Glutamatergic neuron (in vitro differentiated cells): Measurements from ENCODE around the gene PHLPP2. TPM values are rescaled to one million over a fixed set of nuclear protein-coding genes. Genes with fewer than 3 reads are reported as not detected.
"Not testable (repeated sequence)": the region's sequence is repeated elsewhere in the genome, so short reads cannot be mapped to it uniquely, and the experiment has no call there.

Source experiments
- DNase-seq: peaks from one replicate; pipeline ENCODE4 v3.0.0; 2022
- H3K27ac Mint-ChIP-seq: one replicate; pipeline ENCODE4 v1.8.0; 2020; ENCODE audit warnings: mild to moderate bottlenecking, mixed read lengths, inconsistent platforms; ENCODE audit not compliant: unreplicated experiment
- H3K27me3 Mint-ChIP-seq: one replicate; pipeline ENCODE4 v1.8.0; 2020; ENCODE audit warnings: mild to moderate bottlenecking, moderate library complexity, mixed read lengths, inconsistent platforms; ENCODE audit not compliant: unreplicated experiment
- H3K36me3 Mint-ChIP-seq: one replicate; pipeline ENCODE4 v1.8.0; 2020; ENCODE audit warnings: mild to moderate bottlenecking, mixed read lengths, inconsistent platforms; ENCODE audit not compliant: unreplicated experiment
- H3K4me1 Mint-ChIP-seq: one replicate; pipeline ENCODE4 v1.8.0; 2020; ENCODE audit warnings: mild to moderate bottlenecking, low read depth, mixed read lengths, inconsistent platforms; ENCODE audit not compliant: unreplicated experiment
- H3K4me3 Mint-ChIP-seq: one replicate; pipeline ENCODE4 v1.8.0; 2020; ENCODE audit warnings: mild to moderate bottlenecking, mixed read lengths, inconsistent platforms; ENCODE audit not compliant: unreplicated experiment
- H3K9me3 Mint-ChIP-seq: one replicate; pipeline ENCODE4 v1.8.0; 2020; ENCODE audit warnings: mild to moderate bottlenecking, moderate library complexity, mixed read lengths, inconsistent platforms; ENCODE audit not compliant: unreplicated experiment
- CTCF ChIP-seq: fragments of 200-600 bp; sonication (generic); IDR thresholded peaks from one replicate; pipeline ENCODE4 v1.5.0; 2021; ENCODE audit not compliant: partially characterized antibody, unreplicated experiment
- total RNA-seq: library from RNA; stranded (reverse); fragmentation: NEBNext Ultra II Directional; extraction: Animal tissue kit (Norgen Biotek cat#: 25700); gene quantifications from one replicate; pipeline ENCODE4 v1.2.1, GENCODE V29; 2021; ENCODE audit not compliant: unreplicated experiment

Gene PHLPP2
- total RNA-seq, 1 donor from 2014 or later, result 8.1 TPM

- H3K36me3 Mint-ChIP-seq, result no peaks in the 10 kb centered on the region
- H3K27me3 Mint-ChIP-seq, result no peaks in the 10 kb centered on the region
- no peak overlapping the region for H3K27ac Mint-ChIP-seq
- DNase-seq, result peak; percentile 94
- peak; percentile 93 for TF ChIP-seq CTCF
- no peak overlapping the region for H3K4me3 Mint-ChIP-seq
- no peaks in the 10 kb centered on the region for H3K4me1 Mint-ChIP-seq
- no peaks in the 10 kb centered on the region for H3K9me3 Mint-ChIP-seq
Observed at GRCh38 chr16:71610936-71611871, 113.3 kb downstream of the PHLPP2 start.

- Mint-ChIP-seq H3K27me3 (no peaks in the 10 kb centered on the region), H3K9me3 (no peaks in the 10 kb centered on the region), H3K27ac (no peak overlapping the region), H3K4me1 (no peaks in the 10 kb centered on the region), H3K4me3 (no peak overlapping the region), H3K36me3 (no peaks in the 10 kb centered on the region)
- TF ChIP-seq CTCF, result no peak
- DNase-seq, result no peak
Observed at GRCh38 chr16:71610447-71610846, 114.1 kb downstream of the PHLPP2 start.

- DNase-seq, result no peak
- Mint-ChIP-seq H3K27ac (no peak overlapping the region), H3K4me1 (no peaks in the 10 kb centered on the region), H3K27me3 (no peaks in the 10 kb centered on the region), H3K9me3 (no peaks in the 10 kb centered on the region), H3K36me3 (no peaks in the 10 kb centered on the region), H3K4me3 (no peak overlapping the region)
- TF ChIP-seq CTCF, result no peak
Observed at GRCh38 chr16:71609066-71609465, 115.4 kb downstream of the PHLPP2 start.

- H3K27ac Mint-ChIP-seq, result no peak overlapping the region
- TF ChIP-seq CTCF, result no peak
- DNase-seq, result no peak
Observed at GRCh38 chr16:71600822-71601221, 123.7 kb downstream of the PHLPP2 start.

GRCh38 chr16:71598426-71598825 is 126.1 kb downstream of the PHLPP2 start:
- not testable (repeated sequence) for H3K4me1 Mint-ChIP-seq, H3K27me3 Mint-ChIP-seq, DNase-seq, H3K27ac Mint-ChIP-seq, H3K9me3 Mint-ChIP-seq, H3K4me3 Mint-ChIP-seq, H3K36me3 Mint-ChIP-seq

More at GRCh38 chr16:71600822-71601221, 123.7 kb downstream of the PHLPP2 start:
- Mint-ChIP-seq H3K4me1 (no peaks in the 10 kb centered on the region), H3K27me3 (no peaks in the 10 kb centered on the region), H3K9me3 (no peaks in the 10 kb centered on the region), H3K36me3 (no peaks in the 10 kb centered on the region), H3K4me3 (no peak overlapping the region)

- DNase-seq, H3K27ac Mint-ChIP-seq, H3K4me3 Mint-ChIP-seq, H3K36me3 Mint-ChIP-seq, H3K27me3 Mint-ChIP-seq, H3K9me3 Mint-ChIP-seq, H3K4me1 Mint-ChIP-seq: not testable (repeated sequence)
Observed at GRCh38 chr16:71595340-71595826, 129.1 kb downstream of the PHLPP2 start.
